GM18505 (cell line): ENCODE measurements around the gene ISLR2.

Experiments
- ATAC-seq: cut with Tn5 transposase; IDR thresholded peaks from one replicate; pipeline ENCODE4 v1.9.1; 2021; ENCODE audit not compliant: unreplicated experiment
- POLR2A ChIP-seq: IDR thresholded peaks from 4 replicates; pipeline ENCODE4 v1.6.1; 2011; ENCODE audit warnings: borderline replicate concordance; ENCODE audit not compliant: insufficient read depth, insufficient read length; ENCODE audit errors: extremely low read depth

ISLR2 gene

DNA sequence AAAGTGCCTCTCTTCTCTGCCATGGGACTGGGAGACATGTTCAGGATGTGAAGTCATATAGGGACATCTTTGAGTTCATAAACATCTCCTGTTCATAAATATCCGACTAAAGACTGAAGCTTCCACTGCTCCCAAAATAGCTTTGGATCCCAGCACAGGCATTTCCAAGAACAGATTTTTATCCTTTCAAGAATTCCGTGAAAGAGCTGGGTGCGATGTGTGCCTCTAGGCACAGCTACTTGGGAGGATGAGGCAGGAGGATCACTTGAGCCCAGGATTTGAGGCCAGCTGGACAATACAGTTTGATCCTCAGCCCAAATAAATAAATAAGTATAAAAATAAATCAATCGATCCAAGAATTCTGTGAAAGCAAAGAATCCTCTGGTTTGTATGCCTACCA lies 6.7 kb upstream of the ISLR2 start:
- ATAC-seq, result no peak
- TF ChIP-seq POLR2A, result no peak

DNA sequence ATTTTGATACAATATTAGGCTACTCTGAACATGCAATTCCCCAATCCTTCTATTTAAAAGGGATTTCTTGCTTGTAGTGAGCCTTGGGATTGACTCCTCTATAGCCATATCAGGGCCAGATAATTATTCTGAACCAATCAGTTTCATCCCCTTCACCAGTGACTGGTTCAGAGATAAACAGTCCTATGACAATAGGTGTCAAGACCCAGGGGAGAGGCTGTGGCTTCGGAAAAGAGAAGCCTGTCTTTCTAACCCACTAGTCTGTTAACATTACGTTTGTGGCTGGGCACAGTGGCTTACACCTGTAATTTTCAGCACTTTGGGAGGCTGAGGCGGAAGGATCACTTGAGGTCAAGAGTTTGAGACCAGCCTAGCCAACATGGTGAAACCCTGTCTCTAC lies 6.2 kb upstream of the ISLR2 start:
- ATAC-seq, result no peak
- no peak for TF ChIP-seq POLR2A

DNA sequence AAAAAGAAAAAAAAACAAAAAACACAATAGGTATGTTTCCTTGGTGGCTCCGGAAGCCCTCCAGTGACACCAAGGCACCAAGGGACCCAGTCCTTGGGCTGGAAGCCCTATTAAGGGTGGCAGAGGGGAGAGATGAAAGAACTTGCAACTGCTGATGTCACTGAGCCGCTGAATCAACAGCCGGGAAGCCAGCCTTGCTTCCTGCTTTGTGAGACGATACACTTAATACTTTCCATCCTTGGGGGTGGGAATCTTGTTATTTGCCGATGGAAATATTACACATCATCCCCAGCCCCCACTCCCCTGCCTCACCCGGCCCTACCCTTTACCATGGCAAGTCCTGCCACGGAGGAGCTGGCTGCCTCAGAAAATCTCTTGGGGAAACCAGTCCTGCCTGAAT lies 5.6 kb upstream of the ISLR2 start:
- no peak for TF ChIP-seq POLR2A
- no peak for ATAC-seq

DNA sequence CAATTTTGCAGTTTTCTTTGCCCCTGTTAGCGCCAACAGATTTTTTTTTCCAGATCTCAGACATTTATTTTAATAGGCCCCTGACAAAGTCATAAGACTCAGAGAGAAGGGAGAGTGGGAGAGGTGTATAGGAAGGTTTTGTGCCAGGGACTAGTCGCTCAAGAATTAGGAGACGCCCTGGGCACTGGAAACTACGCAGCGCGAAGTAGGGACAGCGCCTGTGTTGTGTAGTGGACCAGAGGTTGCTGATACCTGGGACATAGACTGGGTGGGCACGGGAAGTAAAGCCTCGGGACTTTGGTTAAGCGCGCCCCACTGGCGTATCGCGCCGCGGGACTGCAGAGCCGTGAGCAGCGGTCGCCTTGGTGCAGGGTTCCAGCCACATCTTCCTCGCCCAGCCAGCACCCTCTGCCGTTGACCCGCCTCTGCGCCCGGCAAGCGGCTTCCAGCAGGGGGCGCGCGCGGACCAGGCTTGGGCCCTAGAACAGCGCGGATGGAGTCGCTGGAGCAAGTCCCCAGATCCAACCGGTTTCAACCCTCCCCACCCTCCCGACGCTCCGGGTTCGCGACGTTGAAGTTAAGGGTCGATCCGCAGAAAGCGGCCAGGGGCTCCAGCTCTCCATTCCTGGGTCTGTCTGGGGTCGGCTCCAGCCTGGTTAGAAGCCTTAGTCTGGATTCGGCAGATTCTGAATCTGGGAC lies 3.0 kb upstream of the ISLR2 start:
- ATAC-seq, result no peak

DNA sequence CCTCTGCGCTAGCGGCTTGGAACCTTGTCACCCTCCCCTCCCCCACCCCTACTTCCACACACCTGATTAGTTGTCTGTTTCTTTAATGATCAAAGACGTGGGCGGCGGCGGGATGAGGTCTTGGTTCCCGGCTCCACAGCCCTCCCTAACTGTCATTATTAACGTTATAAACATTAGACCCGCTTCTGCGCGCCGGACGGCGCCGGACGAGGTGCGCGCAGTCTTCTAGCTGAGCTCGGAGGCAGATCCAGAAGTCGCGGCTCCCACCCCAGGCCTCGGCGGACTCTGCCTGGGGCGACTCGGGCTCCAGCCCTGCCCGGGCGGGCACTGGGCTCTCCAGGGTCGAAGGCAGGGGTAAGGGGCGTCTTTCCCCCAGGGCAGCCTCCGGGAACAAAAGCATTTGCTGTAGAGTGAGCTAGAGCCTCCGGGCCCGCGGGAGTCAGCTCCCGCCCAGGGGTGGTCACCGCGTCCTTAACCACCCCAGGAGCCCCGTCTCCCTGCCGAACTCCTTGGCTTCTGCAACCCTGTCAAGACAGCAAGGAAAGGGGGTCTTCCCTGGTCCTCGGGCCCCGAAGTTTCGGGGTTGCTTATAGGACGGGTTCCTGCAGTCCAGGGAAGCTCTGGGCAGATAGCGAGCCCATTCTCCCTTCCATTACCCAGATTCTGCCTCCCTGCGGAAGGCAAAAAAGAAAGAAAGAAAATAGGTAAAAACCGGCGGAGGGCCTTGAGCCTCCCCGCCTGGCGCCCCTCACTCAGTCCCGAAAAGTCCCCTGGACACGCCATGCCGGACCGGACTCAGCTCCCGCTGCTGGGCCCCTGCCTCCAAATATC lies 2.2 kb upstream of the ISLR2 start:
- TF ChIP-seq POLR2A, result no peak
- ATAC-seq, result no peak

More for the DNA sequence above, 3.0 kb upstream of the ISLR2 start:
- no peak for TF ChIP-seq POLR2A

DNA sequence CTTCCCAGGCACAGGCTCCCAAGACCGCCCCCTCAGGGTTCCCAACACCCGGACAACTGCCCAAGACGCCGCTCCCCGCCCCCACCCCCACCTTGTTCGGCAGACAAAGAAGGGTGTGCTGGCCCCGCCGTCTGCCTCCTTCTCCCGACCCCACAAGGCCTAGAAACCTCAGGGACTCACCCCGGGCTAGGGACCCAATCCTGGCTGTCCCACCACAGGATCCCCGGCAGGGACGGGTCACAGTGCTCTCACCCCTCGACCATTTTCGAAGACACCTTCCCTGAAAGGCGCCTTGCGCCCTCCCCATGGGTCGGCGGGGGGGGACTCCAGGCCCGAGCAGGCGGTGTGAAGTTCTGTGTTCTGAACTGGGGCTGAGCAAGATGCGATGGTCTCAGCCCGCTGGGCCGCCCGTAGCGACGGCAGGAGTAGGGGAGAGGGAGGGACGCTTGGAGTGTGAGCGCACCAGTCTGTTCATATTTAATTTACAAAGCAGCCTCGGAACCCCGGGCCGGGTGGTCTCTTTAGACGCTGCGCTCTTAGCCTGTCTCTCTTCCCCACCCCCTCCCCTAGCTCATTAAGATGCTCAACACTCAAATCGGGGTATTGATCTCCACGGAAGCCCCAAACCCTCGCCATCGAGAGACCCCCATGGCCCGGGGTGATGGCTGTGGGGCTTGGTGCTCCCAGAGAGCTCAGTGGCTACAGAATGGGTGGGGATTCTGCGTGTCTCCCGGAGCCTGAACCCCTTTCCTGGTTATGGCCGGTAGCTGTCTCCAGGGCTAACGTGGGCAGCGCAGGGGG lies 1.4 kb upstream of the ISLR2 start:
- no peak for TF ChIP-seq POLR2A
- no peak for ATAC-seq

DNA sequence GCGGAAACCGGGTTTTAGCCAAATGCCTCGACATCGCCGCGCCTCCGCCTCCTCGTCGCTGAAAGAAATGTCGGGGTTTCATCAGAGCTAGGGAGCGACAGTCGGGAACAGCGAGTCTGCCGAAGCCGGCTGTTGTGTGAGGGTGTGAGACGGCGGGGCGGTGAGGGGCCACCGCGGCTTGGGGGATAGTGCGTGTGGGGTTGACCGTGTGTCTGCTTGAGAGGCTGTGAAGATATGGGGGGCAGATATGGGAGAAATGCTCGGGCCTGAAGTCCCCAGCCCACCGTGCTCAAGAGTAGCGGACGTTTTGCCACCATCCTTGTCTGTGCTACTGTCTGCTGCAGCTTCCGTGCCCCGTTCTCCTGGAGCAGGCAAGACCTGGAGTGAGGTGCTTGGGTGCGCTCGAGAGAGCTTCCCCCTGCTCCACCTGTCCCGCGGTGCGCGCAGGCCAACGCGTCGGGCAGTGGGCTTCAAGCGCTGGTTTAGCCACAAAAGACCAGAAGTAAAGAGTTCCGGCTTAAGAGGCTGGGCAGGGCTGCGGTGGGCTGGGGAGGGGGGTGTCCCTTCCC lies 716 bp upstream of the ISLR2 start:
- ATAC-seq, result no peak
- TF ChIP-seq POLR2A, result no peak

- no peak for TF ChIP-seq POLR2A
- no peak for ATAC-seq
Observed at GRCh38 chr15:74130849-74131627, 652 bp downstream of the ISLR2 start.

- no peak for ATAC-seq
- no peak for TF ChIP-seq POLR2A
Observed at GRCh38 chr15:74131628-74132413, 1.4 kb downstream of the ISLR2 start.

DNA sequence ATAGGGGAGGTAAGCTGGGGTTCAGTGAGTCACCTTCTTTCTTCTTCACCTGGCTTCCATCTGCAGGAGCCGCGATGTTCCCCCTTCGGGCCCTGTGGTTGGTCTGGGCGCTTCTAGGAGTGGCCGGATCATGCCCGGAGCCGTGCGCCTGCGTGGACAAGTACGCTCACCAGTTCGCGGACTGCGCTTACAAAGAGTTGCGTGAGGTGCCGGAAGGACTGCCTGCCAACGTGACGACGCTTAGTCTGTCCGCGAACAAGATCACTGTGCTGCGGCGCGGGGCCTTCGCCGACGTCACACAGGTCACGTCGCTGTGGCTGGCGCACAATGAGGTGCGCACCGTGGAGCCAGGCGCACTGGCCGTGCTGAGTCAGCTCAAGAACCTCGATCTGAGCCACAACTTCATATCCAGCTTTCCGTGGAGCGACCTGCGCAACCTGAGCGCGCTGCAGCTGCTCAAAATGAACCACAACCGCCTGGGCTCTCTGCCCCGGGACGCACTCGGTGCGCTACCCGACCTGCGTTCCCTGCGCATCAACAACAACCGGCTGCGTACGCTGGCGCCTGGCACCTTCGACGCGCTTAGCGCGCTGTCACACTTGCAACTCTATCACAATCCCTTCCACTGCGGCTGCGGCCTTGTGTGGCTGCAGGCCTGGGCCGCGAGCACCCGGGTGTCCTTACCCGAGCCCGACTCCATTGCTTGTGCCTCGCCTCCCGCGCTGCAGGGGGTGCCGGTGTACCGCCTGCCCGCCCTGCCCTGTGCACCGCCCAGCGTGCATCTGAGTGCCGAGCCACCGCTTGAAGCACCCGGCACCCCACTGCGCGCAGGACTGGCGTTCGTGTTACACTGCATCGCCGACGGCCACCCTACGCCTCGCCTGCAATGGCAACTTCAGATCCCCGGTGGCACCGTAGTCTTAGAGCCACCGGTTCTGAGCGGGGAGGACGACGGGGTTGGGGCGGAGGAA lies 2.6 kb downstream of the ISLR2 start:
- no peak for TF ChIP-seq POLR2A
- no peak for ATAC-seq

- TF ChIP-seq POLR2A, result no peak
- ATAC-seq, result no peak
Observed at GRCh38 chr15:74133694-74134386, 3.5 kb downstream of the ISLR2 start.
